DND-41 (cell line): ENCODE data around the gene GAGE10.

Experiments used
- CTCF ChIP-seq: IDR thresholded peaks from 2 replicates; pipeline ENCODE4 v1.5.1; 2012; ENCODE audit warnings: borderline replicate concordance, low read length, moderate library complexity, mild to moderate bottlenecking; ENCODE audit not compliant: poor library complexity, severe bottlenecking; ENCODE audit errors: extremely low read depth
- EZH2 ChIP-seq: IDR thresholded peaks from 3 replicates; pipeline ENCODE4 v1.6.1; 2012; ENCODE audit warnings: borderline replicate concordance, low read depth, mild to moderate bottlenecking, moderate library complexity, low read length, inconsistent platforms; ENCODE audit not compliant: severe bottlenecking

DNA sequence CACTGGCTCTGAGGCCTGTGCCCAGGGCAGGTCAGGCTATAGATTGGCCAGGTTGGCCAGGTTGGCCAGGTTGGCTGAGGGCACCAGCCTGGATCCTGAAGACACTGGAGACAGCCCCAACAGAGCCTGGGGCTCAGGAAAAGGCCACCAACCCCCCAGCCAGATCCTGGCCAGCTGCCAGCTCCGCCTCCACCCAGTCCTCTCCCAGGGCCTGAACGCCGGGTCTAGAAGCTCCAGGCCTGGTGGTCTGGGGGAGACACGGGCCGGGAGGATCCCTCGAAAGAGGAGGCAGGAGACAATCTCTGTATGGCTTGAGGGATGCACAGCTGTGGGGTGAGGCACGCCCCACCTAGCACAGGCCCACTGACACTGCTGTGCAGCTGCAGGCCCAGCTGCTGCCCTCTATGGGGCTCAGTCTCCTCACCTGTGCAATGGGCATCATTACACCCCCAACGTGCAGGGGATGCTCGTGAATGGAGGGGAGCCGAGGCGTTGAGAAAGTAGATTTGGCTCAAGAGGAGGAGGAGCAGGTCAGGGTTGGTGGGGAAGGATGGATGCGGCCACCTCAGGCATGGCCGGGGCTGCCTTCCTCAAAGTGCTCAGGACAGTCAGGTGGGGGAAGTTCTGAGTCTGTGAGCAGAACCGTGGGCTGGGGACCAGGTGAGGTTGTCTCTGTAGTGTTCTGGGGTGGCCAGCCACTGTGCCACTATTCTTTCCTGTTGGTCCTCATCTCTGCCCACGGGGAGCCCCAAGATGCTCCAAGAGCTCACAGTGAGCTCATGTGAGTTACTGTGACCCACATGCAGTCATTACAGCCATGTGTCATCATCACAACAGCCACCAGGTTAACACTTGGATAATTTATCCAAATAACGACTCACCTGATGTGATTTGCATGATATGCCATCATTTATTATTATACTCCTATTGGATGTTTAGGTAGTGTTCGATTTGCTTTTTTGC lies 10.8 kb upstream of the GAGE10 start:
- no peak for TF ChIP-seq CTCF
- no peak for TF ChIP-seq EZH2
